Aorta (tissue), 5 donors: ENCODE measurements around the gene ATG5. TPM values are rescaled to one million over a fixed set of nuclear protein-coding genes. Genes with fewer than 3 reads are reported as not detected.
A peak's percentile ranks its signal among the peaks of the same experiment; 100 is the strongest.
"Not testable (repeated sequence)": the region's sequence is repeated elsewhere in the genome, so short reads cannot be mapped to it uniquely, and the experiment has no call there.

ENCODE experiments used
- ATAC-seq: fragments of 200-7000 bp; cut with Tn5 transposase; one replicate; pipeline ENCODE4 v1.9.1; 2022; ENCODE audit warnings: moderate library complexity; ENCODE audit not compliant: low FRiP score
- DNase-seq, 2 donors: peaks; one replicate each; pipeline ENCODE4 v3.0.0-alpha.2; 2020
- H3K27ac ChIP-seq, 2 donors: one replicate each; pipeline ENCODE4 v1.5.1; 2013; ENCODE audit warnings: low read length in 2 of 2, mild to moderate bottlenecking in 2 of 2, moderate library complexity in 2 of 2, control low read depth in 1 of 2, inconsistent platforms in 1 of 2, low read depth in 1 of 2
- H3K27me3 ChIP-seq, 2 donors: one replicate each; pipeline ENCODE4 v1.6.1; 2013; ENCODE audit warnings: control low read depth in 1 of 2, low read length in 1 of 2, mild to moderate bottlenecking in 1 of 2, moderate library complexity in 1 of 2; ENCODE audit not compliant: insufficient read depth in 2 of 2, control insufficient read depth in 1 of 2
- H3K36me3 ChIP-seq, 2 donors: one replicate each; pipeline ENCODE4 v1.6.1; 2013; ENCODE audit warnings: control low read depth in 1 of 2, low read length in 1 of 2, mild to moderate bottlenecking in 1 of 2; ENCODE audit not compliant: insufficient read depth in 2 of 2, control insufficient read depth in 1 of 2
- H3K4me1 ChIP-seq, 2 donors: one replicate each; pipeline ENCODE4 v1.6.1; 2013; ENCODE audit warnings: low read length in 2 of 2, control low read depth in 1 of 2, mild to moderate bottlenecking in 1 of 2, moderate library complexity in 1 of 2; ENCODE audit not compliant: insufficient read depth in 2 of 2, control insufficient read depth in 1 of 2
- H3K4me3 ChIP-seq, 2 donors: one replicate each; pipeline ENCODE4 v1.5.1; 2013; ENCODE audit warnings: low read length in 2 of 2, control low read depth in 1 of 2, mild to moderate bottlenecking in 1 of 2
- H3K9me3 ChIP-seq: one replicate; pipeline ENCODE4 v1.6.1; 2013; ENCODE audit warnings: mild to moderate bottlenecking, low read length; ENCODE audit not compliant: control insufficient read depth
- WGBS, 2 donors: extraction: QIAGEN DNeasy Blood & Tissue Kit; methylation state at CpG; one replicate each; pipeline ENCODE4 v1.1.7; 2013; 5-methylcytosine and 5-hydroxymethylcytosine counted together
- intact Hi-C, 2 donors: fragments of 100-400 bp; cut with DNase I; formaldehyde crosslinking; loops; one replicate each; pipeline versions ENCODE4 v1.14.2 to v1.15.0; 2022
- polyA plus RNA-seq, 2 donors: library from polyadenylated mRNA; stranded (reverse); fragments of 200-250 nt; gene quantifications; one replicate each; pipeline ENCODE4 v1.2.3, GENCODE V29; 2013
- total RNA-seq, 2 donors: library from RNA; stranded (reverse); fragmentation: NEBNext Ultra II Directional; extraction: Animal tissue kit (Norgen Biotek cat#: 25700); gene quantifications; one replicate each; pipeline ENCODE4 v1.2.1, GENCODE V29; 2021
- donor health status: healthy with polysubstance abuse.
- donor health status: Bipolar disorder and iron deficiency.
- donor health status: DM: no; HTN: no; CAD: no.
- donor health status: DM: no; HTN: no; CAD: no.
- donor health status: DM: yes; HTN: yes; CAD: no.

The ATG5 gene
- total and polyA plus RNA-seq, 4 donors = 17.5 to 34.6 (median 29.0) TPM

- H3K27me3 ChIP-seq, H3K4me3 ChIP-seq, DNase-seq, H3K36me3 ChIP-seq, H3K4me1 ChIP-seq, intact Hi-C loops, H3K27ac ChIP-seq, ATAC-seq, H3K9me3 ChIP-seq: not testable (repeated sequence)
- 89 to 93% methylated on average over 5 of the region's 5 CpGs for WGBS, 2 donors
Observed at GRCh38 chr6:106229876-106230445, 95.6 kb downstream of the ATG5 start.

- intact Hi-C loops = loop anchor here in 1 of 2 donors (2.0 kb wide), 1 partner anchor 27 kb away; no protein-coding TSS in a partner anchor
- WGBS, 2 donors = 96 to 98% methylated on average over 17 of the region's 17 CpGs
Observed at GRCh38 chr6:106227612-106228507, 97.7 kb downstream of the ATG5 start.

GRCh38 chr6:106226676-106227075 lies 98.9 kb downstream of the ATG5 start:
- no peaks in the 10 kb centered on the region for H3K4me1 ChIP-seq
- no peak overlapping the region for H3K27ac ChIP-seq
- H3K9me3 ChIP-seq = no peaks in the 10 kb centered on the region
- H3K27me3 ChIP-seq = no peaks in the 10 kb centered on the region
- H3K4me3 ChIP-seq = no peak overlapping the region
- ATAC-seq = no peak
- intact Hi-C loops = loop anchor here in 1 of 2 donors (2.0 kb wide), 1 partner anchor 26 kb away; no protein-coding TSS in a partner anchor
- DNase-seq = no peak
- no peaks in the 10 kb centered on the region for H3K36me3 ChIP-seq
- WGBS, 2 donors = 89 to 91% methylated on average over 2 of the region's 2 CpGs

More at GRCh38 chr6:106227612-106228507, 97.7 kb downstream of the ATG5 start:
- Histone ChIP-seq H3K36me3 (no peaks in the 10 kb centered on the region), H3K9me3 (no peaks in the 10 kb centered on the region), H3K4me3 (no peak overlapping the region), H3K27me3 (no peaks in the 10 kb centered on the region), H3K27ac (no peak overlapping the region), H3K4me1 (no peaks in the 10 kb centered on the region)
- no peak for DNase-seq
- no peak for ATAC-seq

GRCh38 chr6:106225581-106225980 lies 100.0 kb downstream of the ATG5 start:
- ATAC-seq = no peak
- intact Hi-C loops = no loop called here
- no peak for DNase-seq
- H3K4me3 ChIP-seq = no peak overlapping the region
- H3K36me3 ChIP-seq = no peaks in the 10 kb centered on the region
- no peaks in the 10 kb centered on the region for H3K9me3 ChIP-seq
- no peaks in the 10 kb centered on the region for H3K4me1 ChIP-seq
- no peak overlapping the region for H3K27ac ChIP-seq
- H3K27me3 ChIP-seq = no peaks in the 10 kb centered on the region

GRCh38 chr6:106223300-106223930 lies 102.1 kb downstream of the ATG5 start:
- no peak overlapping the region for H3K27ac ChIP-seq
- no peak overlapping the region for H3K4me3 ChIP-seq
- no peak for ATAC-seq
- intact Hi-C loops = no loop called here
- peak in 1 of 2 donors; percentile 56 for DNase-seq
- H3K27me3 ChIP-seq = no peaks in the 10 kb centered on the region
- no peaks in the 10 kb centered on the region for H3K4me1 ChIP-seq
- no peaks in the 10 kb centered on the region for H3K9me3 ChIP-seq
- H3K36me3 ChIP-seq = no peaks in the 10 kb centered on the region
- WGBS, 2 donors = 76 to 78% methylated on average over 2 of the region's 2 CpGs

- intact Hi-C loops = no loop called here
- H3K9me3 ChIP-seq = no peaks in the 10 kb centered on the region
- no peak overlapping the region for H3K27ac ChIP-seq
- H3K4me1 ChIP-seq = no peaks in the 10 kb centered on the region
- H3K36me3 ChIP-seq = no peaks in the 10 kb centered on the region
- no peak for ATAC-seq
- DNase-seq = no peak
- no peak overlapping the region for H3K4me3 ChIP-seq
- no peaks in the 10 kb centered on the region for H3K27me3 ChIP-seq
Observed at GRCh38 chr6:106220485-106220884, 105.1 kb downstream of the ATG5 start.

- Histone ChIP-seq H3K9me3 (no peaks in the 10 kb centered on the region), H3K36me3 (no peaks in the 10 kb centered on the region), H3K27me3 (no peaks in the 10 kb centered on the region), H3K4me3 (no peak overlapping the region), H3K4me1 (no peaks in the 10 kb centered on the region), H3K27ac (no peak overlapping the region)
- WGBS, 2 donors = 80 to 87% methylated on average over 1 of the region's 1 CpG
- intact Hi-C loops = no loop called here
- no peak for DNase-seq
- no peak for ATAC-seq
Observed at GRCh38 chr6:106216527-106216926, 109.0 kb downstream of the ATG5 start.

GRCh38 chr6:106215608-106216007 lies 110.0 kb downstream of the ATG5 start:
- no peaks in the 10 kb centered on the region for H3K9me3 ChIP-seq
- intact Hi-C loops = no loop called here
- H3K4me1 ChIP-seq = no peaks in the 10 kb centered on the region
- H3K4me3 ChIP-seq = no peak overlapping the region
- DNase-seq = no peak
- H3K36me3 ChIP-seq = no peaks in the 10 kb centered on the region
- 92 to 94% methylated on average over 3 of the region's 3 CpGs for WGBS, 2 donors
- no peak overlapping the region for H3K27ac ChIP-seq
- no peak for ATAC-seq
- no peaks in the 10 kb centered on the region for H3K27me3 ChIP-seq
